Measurements from ENCODE around the gene C8G. TPM values are rescaled to one million over a fixed set of nuclear protein-coding genes. Genes with fewer than 3 reads are reported as not detected.

Gene C8G
- total and polyA plus RNA-seq, 2 of the 13 experiments (the other 11 are each of a cell fraction or from before 2014, with no cell fraction given) = 4.9 to 12.8 TPM

GRCh38 chr9:136949817-136950655 lies 5.0 kb downstream of the C8G start (continued):
- TF ChIP-seq ZNF503 (CRISPR knock-in tag; IDR thresholded peaks at IDR 0.05) (no peak; the same call in 1 of the 2 replicates), ZNF557 (CRISPR knock-in tag; IDR thresholded peaks at IDR 0.05) (no peak), ZEB1 (IDR thresholded peaks at IDR 0.05; ENCODE audit: insufficient replicate concordance, low read depth) (no peak), ZC3H13 (CRISPR knock-in tag; IDR thresholded peaks at IDR 0.05) (peak; percentile 85), PREB (CRISPR knock-in tag; IDR thresholded peaks at IDR 0.05) (no peak), ZBTB3 (CRISPR knock-in tag; IDR thresholded peaks at IDR 0.05; ENCODE audit: borderline replicate concordance, low read depth) (no peak), TEAD3 (CRISPR knock-in tag; optimal IDR thresholded peaks at IDR 0.05; ENCODE audit: borderline replicate concordance) (peak; percentile 45), RAD21 (CRISPR knock-in tag; IDR thresholded peaks at IDR 0.05) (peak; percentile 25), TGIF2 (CRISPR knock-in tag; IDR thresholded peaks at IDR 0.05) (no peak), RFXAP (CRISPR knock-in tag; IDR thresholded peaks at IDR 0.05; ENCODE audit: borderline replicate concordance) (0 out of 2 replicates have a peak, but pooled peaks have one; percentile 14), ZNF781 (CRISPR knock-in tag; IDR thresholded peaks at IDR 0.05; ENCODE audit: borderline replicate concordance, not compliant biosample characterization) (peak; percentile 61), SSRP1 (CRISPR knock-in tag; IDR thresholded peaks at IDR 0.05) (no peak), ZNF768 (CRISPR knock-in tag; IDR thresholded peaks at IDR 0.05) (peak; percentile 26; the same call in 1 of the 2 replicates), ZSCAN5A (CRISPR knock-in tag; IDR thresholded peaks at IDR 0.05; ENCODE audit: borderline replicate concordance) (no peak), ZSCAN25 (CRISPR knock-in tag; IDR thresholded peaks at IDR 0.05) (no peak), HNF4G (IDR thresholded peaks at IDR 0.05; ENCODE audit: borderline replicate concordance, low read depth, low read length) (no peak), HNF4G (CRISPR knock-in tag; IDR thresholded peaks at IDR 0.05; ENCODE audit: borderline replicate concordance, low read depth) (no peak; the same call in 1 of the 2 replicates), ZNF513 (CRISPR knock-in tag; conservative IDR thresholded peaks at IDR 0.05) (no peak), MTA3 (CRISPR knock-in tag; IDR thresholded peaks at IDR 0.05) (no peak), U2AF2 (IDR thresholded peaks at IDR 0.05; ENCODE audit: low read depth, low read length) (no peak)
- TF ChIP-seq, protein P1, sequence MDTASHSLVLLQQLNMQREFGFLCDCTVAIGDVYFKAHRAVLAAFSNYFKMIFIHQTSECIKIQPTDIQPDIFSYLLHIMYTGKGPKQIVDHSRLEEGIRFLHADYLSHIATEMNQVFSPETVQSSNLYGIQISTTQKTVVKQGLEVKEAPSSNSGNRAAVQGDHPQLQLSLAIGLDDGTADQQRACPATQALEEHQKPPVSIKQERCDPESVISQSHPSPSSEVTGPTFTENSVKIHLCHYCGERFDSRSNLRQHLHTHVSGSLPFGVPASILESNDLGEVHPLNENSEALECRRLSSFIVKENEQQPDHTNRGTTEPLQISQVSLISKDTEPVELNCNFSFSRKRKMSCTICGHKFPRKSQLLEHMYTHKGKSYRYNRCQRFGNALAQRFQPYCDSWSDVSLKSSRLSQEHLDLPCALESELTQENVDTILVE (CRISPR knock-in tag; IDR thresholded peaks at IDR 0.05) = peak; percentile 68
